GM21381 (cell line): Measurements from ENCODE around the gene IKZF3.
"Not testable (repeated sequence)": the region's sequence is repeated elsewhere in the genome, so short reads cannot be mapped to it uniquely, and the experiment has no call there.

Source experiments
- ATAC-seq: cut with Tn5 transposase; IDR thresholded peaks from one replicate; pipeline ENCODE4 v1.9.1; 2021; ENCODE audit warnings: mild to moderate bottlenecking, moderate library complexity; ENCODE audit not compliant: unreplicated experiment

IKZF3 gene

DNA sequence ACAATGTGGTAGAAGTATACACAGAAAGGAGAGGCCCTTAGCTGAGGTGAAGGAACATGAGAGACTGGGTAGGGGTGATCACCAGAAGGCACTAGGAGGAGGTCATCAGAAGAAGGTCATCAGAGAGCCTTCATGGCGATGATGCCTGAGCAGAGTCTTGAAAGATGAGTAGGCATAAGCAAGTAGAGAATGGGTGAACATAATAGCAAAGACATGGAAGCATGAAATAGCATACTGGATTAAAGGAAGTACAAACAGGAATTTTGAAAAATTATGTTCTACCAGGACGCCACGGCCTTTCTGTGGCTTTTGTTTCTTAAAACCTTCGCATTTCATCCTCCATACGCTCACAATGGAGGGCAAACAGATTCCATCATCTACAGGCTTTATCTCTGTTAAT is 2.9 kb downstream of the IKZF3 start:
- no peak for ATAC-seq

DNA sequence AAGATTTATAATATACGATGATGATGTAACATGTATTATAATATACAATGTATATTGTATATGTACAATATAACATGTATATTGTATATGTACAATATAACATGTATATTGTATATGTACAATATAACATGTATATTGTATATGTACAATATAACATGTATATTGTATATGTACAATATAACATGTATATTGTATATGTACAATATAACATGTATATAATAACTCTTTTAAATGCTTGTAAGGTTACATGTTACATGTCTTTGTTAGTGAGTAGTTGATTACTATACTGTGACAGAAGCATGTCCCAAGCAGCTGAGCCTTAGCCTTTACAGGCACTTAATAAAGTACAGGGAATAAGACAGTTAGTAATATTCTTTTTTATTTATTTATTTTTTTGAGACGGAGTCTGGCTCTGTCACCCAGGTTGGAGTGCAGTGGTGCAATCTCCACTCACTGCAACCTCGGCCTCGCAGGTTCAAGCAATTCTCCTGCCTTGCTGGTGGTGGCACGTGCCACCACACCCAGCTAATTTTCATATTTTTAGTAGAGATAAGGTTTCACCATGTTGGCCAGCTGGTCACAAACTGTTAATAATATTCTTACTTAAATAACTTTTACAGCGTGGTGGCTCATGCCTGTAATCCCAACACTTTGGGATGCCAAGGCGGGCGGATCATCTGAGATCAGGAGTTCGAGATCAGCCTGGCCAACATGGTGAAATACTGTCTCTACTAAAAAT is 8.0 kb downstream of the IKZF3 start:
- ATAC-seq, result not testable (repeated sequence)

DNA sequence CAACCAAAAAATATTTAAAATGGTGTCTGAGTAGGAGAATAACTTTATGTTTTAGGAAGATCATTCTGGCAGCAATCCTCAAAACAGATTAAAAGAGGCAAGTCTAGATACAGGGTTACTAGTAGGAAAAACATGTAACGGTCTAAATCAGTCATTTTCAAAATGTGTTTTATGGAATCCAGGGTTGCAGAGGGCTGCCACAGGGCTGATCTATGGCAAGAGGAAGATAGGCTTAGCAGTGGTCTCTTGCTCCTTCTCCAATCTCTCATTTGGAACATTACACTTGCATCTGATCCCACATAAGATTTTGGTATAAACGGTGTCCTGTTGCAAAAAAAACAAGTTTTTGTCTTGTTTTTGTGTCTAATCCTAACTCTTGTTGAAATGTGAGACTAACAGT is 9.2 kb downstream of the IKZF3 start:
- ATAC-seq, result no peak

DNA sequence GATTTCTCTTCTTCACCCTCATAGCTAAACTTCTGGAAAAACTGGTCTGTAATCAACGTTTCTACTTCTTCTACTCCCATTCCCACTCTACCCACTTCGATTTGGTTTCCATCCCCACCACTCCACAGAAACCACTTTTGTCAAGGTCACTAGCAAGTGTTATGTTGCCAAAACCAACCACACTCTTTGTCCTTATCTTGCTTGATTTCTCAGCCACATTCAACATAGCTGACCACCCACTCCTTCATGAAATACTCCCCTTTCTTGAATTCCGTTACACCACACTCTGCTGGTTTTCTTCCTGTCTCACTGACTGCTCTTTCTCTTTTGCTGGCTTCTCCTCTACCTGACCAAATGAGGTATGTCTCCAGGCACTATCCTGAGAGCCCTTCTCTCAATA is 11.9 kb downstream of the IKZF3 start:
- ATAC-seq, result no peak

DNA sequence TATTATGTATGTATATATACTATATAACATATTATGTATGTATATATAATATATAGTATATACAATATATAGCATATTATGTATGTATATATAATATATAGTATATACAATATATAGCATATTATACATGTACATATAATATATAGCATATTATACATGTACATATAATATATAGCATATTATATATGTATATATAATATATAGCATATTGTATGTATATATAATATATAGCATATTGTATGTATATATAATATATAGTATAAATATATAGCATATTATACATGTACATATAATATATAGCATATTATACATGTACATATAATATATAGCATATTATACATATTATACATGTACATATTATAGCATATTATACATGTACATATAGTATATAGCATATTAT is 13.9 kb downstream of the IKZF3 start:
- not testable (repeated sequence) for ATAC-seq

DNA sequence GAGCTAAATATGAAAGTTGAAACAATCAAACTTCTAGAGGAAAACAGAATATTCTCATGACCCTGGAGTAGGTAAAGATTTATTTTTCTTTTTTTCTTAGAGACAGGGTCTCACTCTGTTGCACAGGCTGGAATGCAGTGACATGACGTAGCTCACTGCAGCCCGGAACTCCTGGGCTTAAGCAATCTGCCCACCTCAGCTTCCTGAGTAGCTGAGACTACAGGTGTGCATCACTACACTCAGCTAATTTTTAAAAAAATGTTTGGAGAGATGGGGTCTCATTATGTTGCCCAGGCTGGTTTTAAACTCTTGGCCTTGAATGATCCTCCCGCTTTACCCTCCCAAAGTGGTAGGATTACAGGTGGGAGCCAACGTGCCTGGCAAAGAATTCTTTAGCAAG is 15.5 kb downstream of the IKZF3 start:
- no peak for ATAC-seq

DNA sequence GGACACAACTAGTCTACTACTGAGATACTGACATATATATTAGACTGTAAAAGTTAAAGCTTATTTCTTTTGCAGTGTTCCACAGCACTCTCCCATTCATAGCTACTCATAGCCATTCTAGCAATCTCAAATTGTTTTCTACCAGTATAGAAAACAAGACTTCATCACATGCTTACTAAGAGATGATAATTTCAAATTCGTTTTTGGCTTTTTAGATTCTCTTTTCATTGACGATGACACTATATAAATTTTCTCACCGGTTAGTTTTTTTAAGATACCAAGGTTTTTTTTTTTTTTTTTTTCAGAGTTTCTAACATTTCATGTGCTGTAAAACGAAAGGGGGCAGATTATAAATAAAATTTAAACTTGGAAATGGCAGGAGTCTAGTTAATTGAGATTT is 17.9 kb downstream of the IKZF3 start:
- no peak for ATAC-seq

DNA sequence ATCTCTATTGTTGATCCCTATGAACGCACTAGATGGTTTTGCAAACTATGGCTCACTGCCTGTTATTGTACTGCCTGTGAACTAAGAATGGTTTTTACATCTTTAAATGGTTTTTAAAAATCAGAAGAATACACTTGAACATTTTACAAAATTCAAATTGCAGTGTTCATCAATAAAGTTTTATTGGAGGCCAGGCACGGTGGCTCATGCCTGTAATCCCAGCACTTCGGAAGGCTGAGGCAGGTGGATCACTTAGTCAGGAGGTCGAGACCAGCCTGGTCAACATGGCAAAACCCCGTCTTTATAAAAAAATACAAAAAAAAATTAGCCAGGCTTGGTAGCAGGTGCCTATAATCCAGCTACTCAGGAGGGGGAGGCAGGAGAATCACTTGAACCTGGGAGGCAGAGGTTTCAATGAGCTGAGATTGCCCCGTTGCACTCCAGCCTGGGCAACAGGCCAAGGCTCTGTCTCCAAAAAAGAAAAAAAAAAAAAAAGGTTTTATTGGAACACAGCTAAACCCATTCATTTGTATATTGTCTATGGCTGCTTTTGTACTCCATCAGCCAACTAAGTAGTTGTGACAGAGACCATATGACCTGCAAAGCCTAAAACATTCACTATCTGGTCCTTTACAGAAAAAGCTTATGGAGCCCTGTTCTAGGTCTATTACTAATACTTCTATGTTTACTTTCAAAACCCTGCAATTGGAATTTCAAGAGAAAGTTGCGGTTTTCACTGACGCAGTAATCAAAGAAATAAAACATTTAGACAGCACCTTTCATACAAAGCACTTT is 18.9 kb downstream of the IKZF3 start:
- no peak for ATAC-seq

DNA sequence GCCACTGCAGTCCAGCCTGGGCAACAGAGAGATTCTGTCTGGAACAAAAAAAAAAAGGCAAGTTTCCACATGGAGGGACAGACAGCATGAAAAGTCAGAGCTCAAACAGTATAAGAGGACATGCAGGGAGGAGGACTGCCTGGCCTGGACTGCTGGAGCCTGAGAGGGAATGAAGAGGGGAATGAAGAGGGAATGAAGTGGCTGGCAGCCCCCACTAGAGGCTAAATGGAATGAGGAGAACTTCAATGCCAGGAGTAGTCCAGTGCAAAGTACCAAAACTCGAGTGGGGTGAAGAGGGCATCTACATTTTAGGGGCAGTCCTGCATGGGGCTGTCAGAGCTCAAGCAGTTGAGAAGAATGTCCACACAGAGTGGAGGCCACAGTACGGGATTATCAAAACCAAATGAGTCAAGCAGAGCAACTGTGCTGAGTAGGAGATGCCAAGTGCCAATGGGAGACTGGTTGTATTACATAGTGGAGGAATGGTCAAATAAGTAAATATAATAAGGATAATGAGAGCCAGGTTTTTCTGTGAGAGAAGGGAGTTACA is 22.9 kb downstream of the IKZF3 start:
- no peak for ATAC-seq

DNA sequence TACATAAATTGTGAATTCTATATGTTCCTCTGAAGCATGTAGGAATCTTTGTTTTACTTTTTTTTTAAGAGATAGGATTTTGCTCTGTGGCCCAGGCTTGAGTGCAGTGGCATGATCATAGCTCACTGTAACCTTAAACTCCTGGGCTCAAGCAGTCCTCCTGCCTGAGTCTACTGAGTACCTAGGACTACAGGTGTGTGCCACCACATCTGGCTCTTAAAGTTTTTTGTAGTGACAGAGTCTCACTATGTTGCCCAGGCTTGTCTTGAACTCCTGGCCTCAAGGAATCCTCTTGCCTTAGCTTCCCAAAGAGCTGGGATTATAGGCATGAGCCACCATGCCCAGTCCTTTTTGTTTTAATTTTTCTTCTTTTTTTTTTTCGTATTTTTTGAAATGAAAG is 25.3 kb downstream of the IKZF3 start:
- ATAC-seq, result no peak

DNA sequence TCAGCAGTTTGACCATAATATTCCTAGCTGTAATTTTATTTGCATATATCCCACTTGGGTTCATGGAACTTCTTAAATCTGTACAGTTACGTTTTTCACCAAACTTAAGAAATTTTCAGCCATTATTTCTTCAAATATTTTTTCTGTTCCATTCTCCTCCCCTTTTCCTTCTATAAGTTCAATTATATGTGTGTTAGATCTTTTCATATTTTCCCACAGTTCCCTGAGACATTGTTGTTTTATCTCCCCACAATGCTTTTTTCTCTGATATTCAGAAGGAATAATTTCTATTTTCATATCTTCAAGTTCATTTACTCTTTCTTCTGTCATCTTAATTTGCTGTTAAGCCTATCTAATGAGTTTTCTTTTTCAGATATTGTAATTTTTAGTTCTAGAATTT is 26.1 kb downstream of the IKZF3 start:
- no peak for ATAC-seq

DNA sequence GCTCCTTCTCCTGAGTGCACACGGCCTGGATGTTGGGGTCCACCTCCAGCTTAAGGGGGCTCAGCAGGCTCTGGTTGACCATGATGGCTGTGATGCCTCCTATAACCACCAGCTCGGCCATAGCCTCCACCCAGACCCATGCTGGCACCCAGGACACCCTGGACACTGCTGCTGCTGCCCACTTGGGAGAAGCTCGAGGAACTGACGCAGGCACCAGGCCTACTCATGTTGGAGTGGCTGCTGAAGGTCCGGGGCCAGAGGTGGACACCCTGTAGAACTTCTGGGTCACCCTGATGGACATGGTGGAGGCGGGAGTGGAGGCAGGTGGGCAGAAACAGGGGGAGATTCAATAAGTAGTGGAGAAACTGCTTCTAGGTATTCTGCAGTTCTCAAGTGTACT is 28.0 kb downstream of the IKZF3 start:
- ATAC-seq, result no peak

DNA sequence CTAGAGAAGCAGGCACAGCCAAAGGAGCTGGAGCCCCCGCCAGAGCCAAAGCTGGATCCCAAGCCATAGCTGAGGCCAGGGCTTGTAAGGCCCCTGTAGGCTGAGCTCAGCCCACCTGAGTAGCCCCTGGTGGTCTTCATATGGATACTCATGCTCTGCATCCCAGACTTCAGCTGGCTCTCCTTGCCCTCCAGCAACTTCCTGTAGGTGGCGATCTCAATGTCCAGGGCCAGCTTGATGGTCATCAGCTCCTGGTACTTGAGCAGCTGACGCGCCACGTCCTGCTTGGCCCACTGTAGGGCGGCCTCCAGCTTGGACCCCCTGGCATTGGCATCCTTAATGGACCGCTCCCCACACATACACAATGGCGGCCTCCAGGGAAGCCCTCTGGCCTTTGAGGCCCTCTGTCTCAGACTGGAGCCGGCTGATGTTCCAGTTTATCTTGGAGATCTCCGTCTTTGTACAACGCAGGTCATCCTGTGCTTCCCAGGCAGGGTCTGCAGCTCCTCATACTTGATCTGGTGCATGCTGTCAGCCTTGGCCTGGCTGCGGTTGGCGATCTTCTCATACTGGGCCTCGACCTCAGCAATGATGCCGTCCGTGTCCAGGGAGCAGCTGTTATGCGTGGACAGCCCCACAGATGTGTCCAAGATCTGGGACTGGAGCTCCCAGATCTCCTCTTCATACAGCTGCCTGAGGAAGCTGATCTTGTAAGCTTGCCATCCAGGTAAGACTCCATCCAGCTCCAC is 28.9 kb downstream of the IKZF3 start:
- ATAC-seq, result no peak

DNA sequence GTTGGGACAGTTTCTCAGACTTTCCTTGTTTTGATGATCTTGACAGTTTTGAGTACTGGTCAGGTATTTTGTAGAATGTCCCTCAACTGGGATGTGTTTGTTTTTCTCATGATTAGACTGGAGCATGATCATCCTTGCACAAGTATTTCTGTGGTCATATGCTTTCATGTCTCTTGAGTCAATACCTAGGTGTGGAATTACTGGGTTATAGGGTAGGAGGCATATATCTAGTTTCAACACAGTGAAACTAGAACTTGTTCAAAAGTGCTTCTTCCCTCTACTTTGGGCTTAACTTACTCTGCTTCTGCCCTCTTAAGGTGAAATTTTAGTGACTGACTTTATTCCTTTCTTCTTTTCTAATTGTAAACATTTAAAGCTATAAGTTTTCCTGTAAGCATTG is 30.1 kb downstream of the IKZF3 start:
- no peak for ATAC-seq

DNA sequence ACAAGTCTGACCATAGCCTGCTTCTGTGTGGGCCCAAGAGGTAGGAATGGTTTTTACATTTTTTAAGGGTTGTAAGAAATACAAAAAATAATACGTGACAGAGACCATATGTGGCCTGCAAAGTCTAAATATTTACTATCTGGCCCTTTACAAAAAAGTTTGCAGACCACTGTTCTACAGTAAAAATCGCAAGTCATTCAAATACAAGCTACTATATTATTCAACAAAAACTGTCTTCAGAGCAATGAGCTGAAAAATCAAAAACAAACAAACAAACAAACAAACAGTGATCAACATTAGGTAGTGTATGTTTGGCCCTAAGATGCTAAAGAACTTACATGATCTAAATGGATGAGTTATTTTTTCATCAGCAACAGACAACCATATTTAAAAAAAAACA is 32.5 kb downstream of the IKZF3 start:
- ATAC-seq, result no peak

DNA sequence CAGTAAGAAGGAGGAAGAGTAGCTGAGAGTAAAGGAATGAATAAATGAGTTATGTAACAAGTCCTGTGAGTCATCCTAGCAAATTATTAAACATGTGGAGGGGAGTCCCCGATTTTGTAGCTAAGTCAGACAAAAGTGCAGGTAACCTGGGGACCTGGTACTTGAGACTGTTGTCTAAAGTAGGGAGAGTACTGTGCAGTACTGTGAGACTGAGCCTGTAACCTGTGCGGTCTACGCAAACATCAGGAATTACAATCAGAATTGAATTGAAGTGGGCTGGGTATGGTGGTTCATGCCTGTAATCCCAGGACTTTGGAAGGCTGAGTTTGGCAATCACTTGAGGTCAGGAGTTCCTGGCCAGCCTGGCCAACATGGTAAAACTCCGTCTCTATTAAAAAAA is 35.7 kb downstream of the IKZF3 start:
- no peak for ATAC-seq

DNA sequence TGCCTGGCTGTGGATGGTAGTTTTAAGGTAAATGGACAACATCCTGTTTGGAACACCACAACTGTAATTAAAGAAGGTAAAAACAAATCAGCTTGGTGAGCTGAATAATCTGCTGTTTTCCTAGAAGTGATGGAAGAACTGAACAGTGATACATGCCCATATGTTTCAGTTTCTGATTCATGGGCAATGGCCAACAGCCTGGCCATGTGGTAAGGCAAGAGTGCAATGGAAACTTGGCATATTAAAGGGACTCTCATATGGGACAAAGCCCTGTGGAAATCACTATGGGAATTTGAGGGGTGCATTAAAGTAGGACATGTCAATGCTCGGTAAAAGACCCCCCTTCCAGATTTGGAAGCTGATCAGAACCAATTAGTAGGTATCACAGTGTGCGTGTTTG is 37.8 kb downstream of the IKZF3 start:
- ATAC-seq, result no peak

DNA sequence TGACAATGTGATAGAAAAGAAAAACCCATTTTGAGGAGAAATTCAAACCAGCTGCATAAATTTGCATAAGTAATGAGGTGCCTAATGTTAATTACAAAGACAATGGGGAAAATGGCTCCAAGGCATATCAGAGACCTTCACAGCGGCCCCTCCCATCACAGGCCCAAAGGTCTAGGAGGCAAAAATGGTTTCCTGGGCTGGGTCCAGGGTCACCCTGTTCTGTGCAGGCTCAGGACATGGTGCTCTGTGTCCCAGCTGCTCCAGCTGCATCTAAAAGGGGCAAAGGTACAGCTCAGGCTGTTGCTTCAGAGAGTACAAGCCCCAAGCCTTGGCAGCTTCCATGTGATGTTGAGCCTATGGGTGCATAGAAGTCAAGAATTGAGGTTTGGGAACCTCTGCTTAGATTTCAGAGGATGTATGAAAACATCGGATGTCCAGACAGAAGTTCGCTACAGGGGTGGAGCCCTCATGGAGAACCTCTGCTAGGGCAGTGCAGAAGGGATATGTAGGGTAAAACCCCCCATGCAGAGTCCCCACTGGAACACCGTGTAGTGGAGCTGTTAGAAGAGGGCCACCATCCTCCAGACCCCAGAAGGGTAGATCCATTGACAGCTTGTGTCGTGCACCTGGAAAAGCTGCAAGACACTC is 40.6 kb downstream of the IKZF3 start:
- no peak for ATAC-seq

DNA sequence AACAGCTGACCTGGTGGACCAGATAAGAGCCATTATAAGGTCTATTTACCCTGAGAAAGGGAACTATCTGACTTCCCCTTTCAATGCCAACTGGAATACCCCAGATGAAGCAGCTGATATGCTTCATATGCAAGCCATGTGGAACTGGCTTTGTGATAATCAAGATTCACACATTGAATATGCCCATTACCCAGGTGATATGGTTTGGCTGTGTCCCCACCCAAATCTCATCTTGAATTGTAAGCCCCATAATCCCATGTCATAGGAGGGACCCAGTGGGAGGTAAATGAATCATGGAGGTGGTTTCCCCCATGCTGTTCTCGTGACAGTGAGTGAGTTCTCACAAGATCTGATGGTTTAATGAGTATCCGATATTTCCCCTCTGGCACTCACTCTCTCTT is 42.1 kb downstream of the IKZF3 start:
- ATAC-seq, result no peak

DNA sequence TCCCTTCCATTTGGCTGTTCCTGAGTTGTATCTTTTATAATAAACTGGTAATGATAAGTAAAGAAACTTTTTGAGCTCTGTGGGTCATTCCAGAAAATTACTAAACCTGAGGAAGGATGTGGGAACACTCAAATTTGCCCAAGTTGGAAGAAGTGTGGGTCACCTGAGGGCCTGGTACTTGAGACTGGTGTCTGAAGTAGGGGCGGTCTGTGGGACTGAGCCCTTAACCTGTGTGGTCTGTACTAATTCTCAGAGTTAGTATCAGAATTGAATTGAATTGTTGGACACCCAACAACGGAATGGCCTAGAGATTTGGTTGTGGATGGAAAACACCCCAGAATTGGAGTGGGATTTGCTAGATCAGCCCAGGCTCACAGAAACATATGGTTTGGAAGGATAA is 43.1 kb downstream of the IKZF3 start:
- ATAC-seq, result no peak

DNA sequence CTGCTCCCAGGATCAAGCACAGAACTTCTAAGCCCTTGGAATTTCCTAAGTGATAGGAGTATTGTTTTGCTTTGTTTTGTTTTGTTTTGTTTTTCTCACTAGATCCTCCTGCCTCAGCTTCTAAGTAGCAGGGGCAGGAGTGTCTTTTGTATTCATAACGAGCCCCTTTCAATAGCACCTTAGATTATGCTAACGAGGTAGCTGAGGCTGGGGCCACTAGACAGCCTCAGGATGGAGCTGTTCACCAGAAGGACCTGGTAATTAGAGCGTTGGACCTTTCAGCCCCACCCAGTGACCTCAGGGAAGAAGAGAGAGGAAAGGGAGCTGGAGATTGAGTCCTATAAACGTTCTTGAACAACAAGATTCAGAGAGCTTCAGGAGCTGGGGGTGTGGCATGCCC is 43.6 kb downstream of the IKZF3 start:
- no peak for ATAC-seq
